Inferior parietal cortex (tissue), 1 donor: ENCODE results near the gene TNIP1.

Source experiments
- DNase-seq: peaks from one replicate; pipeline ENCODE4 v3.0.0-alpha.2; 2016; ENCODE audit errors: extremely low spot score

Gene TNIP1

GRCh38 chr5:151083081-151083676 lies 2.3 kb upstream of the TNIP1 start:
- no peak for DNase-seq

- no peak for DNase-seq
Observed at GRCh38 chr5:151082282-151082902, 1.6 kb upstream of the TNIP1 start.

- peak; percentile 62 for DNase-seq
Observed at GRCh38 chr5:151081431-151082281, 822 bp upstream of the TNIP1 start.

- DNase-seq, result peak; percentile 40
Observed at GRCh38 chr5:151079838-151080612, 809 bp downstream of the TNIP1 start.

GRCh38 chr5:151078490-151079262 lies 2.2 kb downstream of the TNIP1 start:
- DNase-seq, result no peak

GRCh38 chr5:151077967-151078366 lies 2.9 kb downstream of the TNIP1 start:
- DNase-seq, result no peak

- no peak for DNase-seq
Observed at GRCh38 chr5:151077419-151077818, 3.4 kb downstream of the TNIP1 start.

- no peak for DNase-seq
Observed at GRCh38 chr5:151076616-151077015, 4.2 kb downstream of the TNIP1 start.

GRCh38 chr5:151075698-151076331 lies 5.0 kb downstream of the TNIP1 start:
- DNase-seq, result no peak

- no peak for DNase-seq
Observed at GRCh38 chr5:151074557-151074956, 6.3 kb downstream of the TNIP1 start.

- DNase-seq, result no peak
Observed at GRCh38 chr5:151073280-151073679, 7.6 kb downstream of the TNIP1 start.

GRCh38 chr5:151072630-151073025 lies 8.2 kb downstream of the TNIP1 start:
- no peak for DNase-seq

- no peak for DNase-seq
Observed at GRCh38 chr5:151071848-151072629, 8.8 kb downstream of the TNIP1 start.

GRCh38 chr5:151071021-151071420 lies 9.8 kb downstream of the TNIP1 start:
- no peak for DNase-seq

- DNase-seq, result no peak
Observed at GRCh38 chr5:151070449-151070848, 10.4 kb downstream of the TNIP1 start.

GRCh38 chr5:151068433-151069197 lies 12.2 kb downstream of the TNIP1 start:
- DNase-seq, result no peak

GRCh38 chr5:151067632-151068432 lies 13.0 kb downstream of the TNIP1 start:
- no peak for DNase-seq

- DNase-seq, result no peak
Observed at GRCh38 chr5:151066920-151067319, 13.9 kb downstream of the TNIP1 start.
